HCT116 (cell line): ENCODE measurements around the gene GORASP1. TPM values are rescaled to one million over a fixed set of nuclear protein-coding genes. Genes with fewer than 3 reads are reported as not detected.

Source experiments
- ATAC-seq: fragments of 200-7000 bp; cut with Tn5 transposase; 2 replicates; pipeline ENCODE4 v1.9.1; 2020; ENCODE audit warnings: mild to moderate bottlenecking, moderate library complexity
- BruUV-seq: library from RNA; stranded (reverse); fragments of 400-500 nt; replicated peaks from 2 replicates; lab custom pipeline; 2021; lab: Mats Ljungman, UMichigan
- CTCF ChIA-PET: fragments of 300-600 bp; sonication (Branson Sonifier 250); formaldehyde crosslinking; loops from one replicate; lab custom pipeline; 2021; ENCODE audit warnings: antibody characterized with exemption; lab: Charles Lee
- POLR2A ChIA-PET: fragments of 300-600, 350-600 bp; sonication (Branson Sonifier 250); formaldehyde crosslinking; loops from one replicate; lab custom pipeline; 2021; ENCODE audit warnings: antibody characterized with exemption; lab: Charles Lee
- RAD21 ChIA-PET, 2 experiments: fragments of 300-600 bp; sonication (Branson Sonifier 250); formaldehyde crosslinking; loops; one replicate each; lab custom pipeline; 2023; ENCODE audit warnings: low total read pairs in 2 of 2; ENCODE audit not compliant: uncharacterized antibody in 2 of 2, unreplicated experiment in 2 of 2, low non-redundant PET in 1 of 2; lab: Charles Lee
- DNase-seq: peaks from one replicate; pipeline ENCODE4 v3.0.0-alpha.2; 2010; ENCODE audit warnings: low read depth, low spot score
- H2AFZ ChIP-seq: fragments of 200-600 bp; shearing (Covaris generic), sonication (generic); 2 replicates; pipeline ENCODE4 v1.6.1; 2017; ENCODE audit warnings: low read depth, mixed run types, mixed read lengths, antibody characterized with exemption, low read length; ENCODE audit not compliant: poor library complexity, severe bottlenecking
- H3K27ac ChIP-seq: 2 replicates; pipeline ENCODE4 v1.5.1; 2012; ENCODE audit warnings: low read depth, low read length
- H3K27me3 ChIP-seq: fragments of 200-600 bp; sonication (generic); 2 replicates; pipeline ENCODE4 v1.6.1; 2016; ENCODE audit warnings: mixed run types, low read length, mixed read lengths; ENCODE audit not compliant: insufficient read depth
- H3K36me3 ChIP-seq, 2 experiments: fragments of 200-500 bp in 1 of 2; fragments of 200-600 bp in 1 of 2; sonication (Bioruptor generic) in 1 of 2; sonication (generic) in 1 of 2; 2 replicates each; pipeline versions ENCODE4 v1.5.1 to v1.6.1; 2014 to 2016; ENCODE audit warnings: low read length in 2 of 2, inconsistent platforms in 1 of 2, mixed read lengths in 1 of 2, mixed run types in 1 of 2; ENCODE audit not compliant: insufficient read depth in 2 of 2, control insufficient read depth in 1 of 2
- H3K4me1 ChIP-seq, 2 experiments: fragments of 200-600 bp in 1 of 2; sonication (generic) in 1 of 2; 2 replicates each; pipeline versions ENCODE4 v1.5.1 to v1.6.1; 2012 to 2017; ENCODE audit warnings: low read length in 2 of 2, inconsistent platforms in 1 of 2, mild to moderate bottlenecking in 1 of 2, mixed read lengths in 1 of 2, mixed run types in 1 of 2, moderate library complexity in 1 of 2; ENCODE audit not compliant: insufficient read depth in 2 of 2, control insufficient read depth in 1 of 2
- H3K4me2 ChIP-seq: fragments of 200-600 bp; sonication (generic); 2 replicates; pipeline ENCODE4 v1.6.1; 2017; ENCODE audit warnings: mixed run types, low read length, mixed read lengths
- H3K4me3 ChIP-seq, 2 experiments: fragments of 200-600 bp in 1 of 2; sonication (generic) in 1 of 2; replicated peaks in 1 of 2; 2 replicates each; pipeline ENCODE4 v1.5.1; 2011 to 2016; ENCODE audit warnings: low read length in 2 of 2, control low read depth in 1 of 2, low read depth in 1 of 2, mild to moderate bottlenecking in 1 of 2, mixed read lengths in 1 of 2, mixed run types in 1 of 2
- H3K79me2 ChIP-seq: fragments of 200-600 bp; sonication (generic); 2 replicates; pipeline ENCODE4 v1.6.1; 2017; ENCODE audit warnings: mild to moderate bottlenecking, mixed run types, low read length, moderate library complexity, mixed read lengths; ENCODE audit not compliant: insufficient read depth
- H3K9ac ChIP-seq: fragments of 200-600 bp; sonication (generic); 2 replicates; pipeline ENCODE4 v1.6.1; 2016; ENCODE audit warnings: low read length, mixed read lengths
- H3K9me2 ChIP-seq: fragments of 200-600 bp; sonication (generic), shearing (Covaris generic); 2 replicates; pipeline ENCODE4 v1.6.1; 2017; ENCODE audit warnings: mixed run types, mild to moderate bottlenecking, moderate library complexity; ENCODE audit not compliant: insufficient read depth
- H3K9me3 ChIP-seq, 2 experiments: fragments of 200-500 bp in 1 of 2; fragments of 200-600 bp in 1 of 2; sonication (Bioruptor generic) in 1 of 2; sonication (generic) in 1 of 2; 2 replicates each; pipeline ENCODE4 v1.6.1; 2014 to 2017; ENCODE audit warnings: low read length in 2 of 2, mixed read lengths in 2 of 2, inconsistent platforms in 1 of 2, low read depth in 1 of 2, mild to moderate bottlenecking in 1 of 2, mixed run types in 1 of 2, moderate library complexity in 1 of 2; ENCODE audit not compliant: control insufficient read depth in 1 of 2, insufficient read depth in 1 of 2
- H4K20me1 ChIP-seq: fragments of 200-600 bp; sonication (generic), shearing (Covaris generic); 2 replicates; pipeline ENCODE4 v1.6.1; 2017; ENCODE audit warnings: mixed run types, mild to moderate bottlenecking, moderate library complexity; ENCODE audit not compliant: insufficient read depth
- ATF3 ChIP-seq: IDR thresholded peaks from 2 replicates; pipeline ENCODE4 v1.6.1; 2012
- CBX3 ChIP-seq: IDR thresholded peaks from 2 replicates; pipeline ENCODE4 v1.6.1; 2012; ENCODE audit warnings: low read depth
- CEBPB ChIP-seq: IDR thresholded peaks from 2 replicates; pipeline ENCODE4 v1.6.1; 2012; ENCODE audit warnings: low read depth
- CTCF ChIP-seq, 3 experiments: fragments of 200-600 bp in 1 of 3; sonication (generic) in 1 of 3; IDR thresholded peaks in 2 of 3; conservative IDR thresholded peaks in 1 of 3; 2 replicates each; pipeline ENCODE4 v1.5.1; 2012 to 2017; ENCODE audit warnings: low read depth in 2 of 3, low read length in 2 of 3, antibody characterized with exemption in 1 of 3, borderline replicate concordance in 1 of 3, control low read depth in 1 of 3, mild to moderate bottlenecking in 1 of 3, mixed read lengths in 1 of 3, mixed run types in 1 of 3, moderate library complexity in 1 of 3; ENCODE audit not compliant: insufficient read depth in 1 of 3
- EGR1 ChIP-seq: IDR thresholded peaks from 2 replicates; pipeline ENCODE4 v1.6.1; 2012; ENCODE audit warnings: low read depth
- ELF1 ChIP-seq: IDR thresholded peaks from 2 replicates; pipeline ENCODE4 v1.6.1; 2012; ENCODE audit warnings: low read depth, borderline replicate concordance
- EZH2 ChIP-seq: fragments of 200-600 bp; sonication (generic); IDR thresholded peaks from 2 replicates; pipeline ENCODE4 v1.6.1; 2017; ENCODE audit warnings: antibody characterized with exemption, mixed run types
- EZH2phosphoT487 ChIP-seq: fragments of 200-600 bp; IDR thresholded peaks from 2 replicates; pipeline ENCODE4 v1.6.1; 2018; ENCODE audit warnings: antibody characterized with exemption, borderline replicate concordance
- FOSL1 ChIP-seq: IDR thresholded peaks from 2 replicates; pipeline ENCODE4 v1.6.1; 2012; ENCODE audit warnings: low read depth
- RAD21 ChIP-seq: IDR thresholded peaks from 2 replicates; pipeline ENCODE4 v1.6.1; 2012; ENCODE audit warnings: low read depth, mild to moderate bottlenecking
- SIN3A ChIP-seq: IDR thresholded peaks from 2 replicates; pipeline ENCODE4 v1.6.1; 2012; ENCODE audit warnings: low read depth
- SRF ChIP-seq: IDR thresholded peaks from 2 replicates; pipeline ENCODE4 v1.6.1; 2012; ENCODE audit warnings: low read depth
- TCF7L2 ChIP-seq: IDR thresholded peaks from 2 replicates; pipeline ENCODE4 v1.7.0; 2011; ENCODE audit warnings: borderline replicate concordance, inconsistent platforms; ENCODE audit not compliant: insufficient read depth, insufficient read length; ENCODE audit errors: extremely low read depth
- intact Hi-C: fragments of 100-400 bp; cut with micrococcal nuclease; formaldehyde crosslinking; loops from 2 replicates; pipeline ENCODE4 v1.10.0; 2022
- total RNA-seq: library from RNA; stranded (reverse); gene quantifications from one replicate; pipeline ENCODE4 v1.2.1, GENCODE V29; 2021; ENCODE audit not compliant: unreplicated experiment
- TF ChIP-seq, protein P1 (sequence below): IDR thresholded peaks from 2 replicates; pipeline ENCODE4 v1.6.1; 2011; ENCODE audit warnings: mild to moderate bottlenecking, low read length, moderate library complexity; ENCODE audit not compliant: insufficient replicate concordance; ENCODE audit errors: extremely low read depth

The GORASP1 gene
- total RNA-seq, 1 experiment from 2014 or later = 38.8 TPM

GRCh38 chr3:39065197-39065596 is 42.2 kb downstream of the GORASP1 start:
- intact Hi-C loops = no loop called here
- ChIA-PET CTCF (interaction anchor here (1.2 kb wide), 1 partner anchor 65 kb away, joined by 3 read pairs; no protein-coding TSS in a partner anchor), RAD21 (no interaction called here), POLR2A (no interaction called here)
- peaks cover 0 to 7% of the 10 kb centered on the region in 2 experiments; a peak in 1 of 4 replicates for H3K36me3 ChIP-seq
- no peak overlapping the region for H3K4me3 ChIP-seq
- DNase-seq (peak; percentile 12), ATAC-seq (peak; percentile 99)
- no peak overlapping the region for H2AFZ ChIP-seq
- H3K27me3 ChIP-seq = no peaks in the 10 kb centered on the region
- no peaks in the 10 kb centered on the region for H4K20me1 ChIP-seq
- no peak overlapping the region for H3K27ac ChIP-seq
- no peaks in the 10 kb centered on the region for H3K4me1 ChIP-seq
- H3K9ac ChIP-seq = no peak overlapping the region
- TF ChIP-seq FOSL1 (no peak), CBX3 (no peak), TCF7L2 (no peak), ELF1 (no peak), CTCF (IDR thresholded peaks at IDR 0.05 in 2 of 3, conservative IDR thresholded peaks at IDR 0.05 in 1 of 3; ENCODE audit: borderline replicate concordance in 1 of 3, insufficient read depth in 1 of 3, low read depth in 2 of 3, low read length in 2 of 3) (peak in 2 of 3 experiments; percentile 52 to 59; a peak in 4 of 6 replicates), SIN3A (no peak)
- no peaks in the 10 kb centered on the region for H3K9me3 ChIP-seq
- no TSS peak for BruUV-seq
- no peak overlapping the region for H3K4me2 ChIP-seq
- no peaks in the 10 kb centered on the region for H3K9me2 ChIP-seq
- peaks cover 4% of the 10 kb centered on the region for H3K79me2 ChIP-seq

DNA sequence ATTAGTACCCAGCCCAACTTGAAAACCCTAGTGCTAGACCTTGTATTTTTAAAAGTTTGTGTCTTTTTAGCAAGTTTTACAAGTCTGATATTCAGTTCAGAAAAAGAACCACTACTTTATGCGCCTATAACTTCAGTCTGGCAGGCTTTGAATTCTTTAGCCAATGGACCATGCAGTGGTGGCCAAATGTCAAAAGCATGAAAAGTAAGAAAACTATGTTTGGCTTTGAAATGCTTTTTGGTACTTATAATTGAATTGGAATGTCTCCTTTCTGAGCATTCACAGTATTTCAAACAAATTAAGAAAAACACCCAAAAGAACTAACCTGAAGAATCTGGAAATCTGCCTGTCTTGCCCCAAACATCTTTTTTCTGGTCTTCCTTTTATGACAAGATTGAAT is 42.8 kb downstream of the GORASP1 start:
- Histone ChIP-seq H3K27me3 (no peaks in the 10 kb centered on the region), H3K4me2 (no peak overlapping the region), H3K27ac (no peak overlapping the region), H3K79me2 (peaks cover 4% of the 10 kb centered on the region), H3K4me3 (no peak overlapping the region), H3K4me1 (no peaks in the 10 kb centered on the region), H2AFZ (no peak overlapping the region), H3K9ac (no peak overlapping the region), H3K9me3 (no peaks in the 10 kb centered on the region), H4K20me1 (no peaks in the 10 kb centered on the region), H3K9me2 (no peaks in the 10 kb centered on the region), H3K36me3 (peaks cover 0 to 3% of the 10 kb centered on the region in 2 experiments; a peak in 1 of 4 replicates)
- RAD21 ChIA-PET = interaction anchor here in 1 of 2 experiments (0.7 kb wide), 1 partner anchor 224 kb away, joined by 3 read pairs; no protein-coding TSS in a partner anchor
- BruUV-seq = no TSS peak
- ATAC-seq = no peak
- no peak for DNase-seq
- intact Hi-C loops = no loop called here
- POLR2A ChIA-PET = no interaction called here
- CTCF ChIA-PET = no interaction called here
- TF ChIP-seq CBX3 (no peak), EZH2phosphoT487 (no peak), RAD21 (no peak), ELF1 (no peak), EGR1 (no peak), SRF (no peak), CEBPB (no peak), EZH2 (no peak), SIN3A (no peak), ATF3 (no peak)
- TF ChIP-seq, protein P1, sequence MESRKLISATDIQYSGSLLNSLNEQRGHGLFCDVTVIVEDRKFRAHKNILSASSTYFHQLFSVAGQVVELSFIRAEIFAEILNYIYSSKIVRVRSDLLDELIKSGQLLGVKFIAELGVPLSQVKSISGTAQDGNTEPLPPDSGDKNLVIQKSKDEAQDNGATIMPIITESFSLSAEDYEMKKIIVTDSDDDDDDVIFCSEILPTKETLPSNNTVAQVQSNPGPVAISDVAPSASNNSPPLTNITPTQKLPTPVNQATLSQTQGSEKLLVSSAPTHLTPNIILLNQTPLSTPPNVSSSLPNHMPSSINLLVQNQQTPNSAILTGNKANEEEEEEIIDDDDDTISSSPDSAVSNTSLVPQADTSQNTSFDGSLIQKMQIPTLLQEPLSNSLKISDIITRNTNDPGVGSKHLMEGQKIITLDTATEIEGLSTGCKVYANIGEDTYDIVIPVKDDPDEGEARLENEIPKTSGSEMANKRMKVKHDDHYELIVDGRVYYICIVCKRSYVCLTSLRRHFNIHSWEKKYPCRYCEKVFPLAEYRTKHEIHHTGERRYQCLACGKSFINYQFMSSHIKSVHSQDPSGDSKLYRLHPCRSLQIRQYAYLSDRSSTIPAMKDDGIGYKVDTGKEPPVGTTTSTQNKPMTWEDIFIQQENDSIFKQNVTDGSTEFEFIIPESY = no peak
